ENCODE data around the gene GAB2.

GRCh38 chr11:78171951-78172350, 245.7 kb downstream of the GAB2 start:
- no peak for TF ChIP-seq CTCF (conservative IDR thresholded peaks at IDR 0.05; ENCODE audit: low read length)
- no peak for TF ChIP-seq EZH2phosphoT487 (IDR thresholded peaks at IDR 0.05; ENCODE audit: borderline replicate concordance, low read depth, low read length)
